ENCODE data around the gene ITIH4. TPM values are rescaled to one million over a fixed set of nuclear protein-coding genes. Genes with fewer than 3 reads are reported as not detected.

Gene ITIH4
- total RNA-seq, 1 donor from 2014 or later = 0.13 TPM

DNA sequence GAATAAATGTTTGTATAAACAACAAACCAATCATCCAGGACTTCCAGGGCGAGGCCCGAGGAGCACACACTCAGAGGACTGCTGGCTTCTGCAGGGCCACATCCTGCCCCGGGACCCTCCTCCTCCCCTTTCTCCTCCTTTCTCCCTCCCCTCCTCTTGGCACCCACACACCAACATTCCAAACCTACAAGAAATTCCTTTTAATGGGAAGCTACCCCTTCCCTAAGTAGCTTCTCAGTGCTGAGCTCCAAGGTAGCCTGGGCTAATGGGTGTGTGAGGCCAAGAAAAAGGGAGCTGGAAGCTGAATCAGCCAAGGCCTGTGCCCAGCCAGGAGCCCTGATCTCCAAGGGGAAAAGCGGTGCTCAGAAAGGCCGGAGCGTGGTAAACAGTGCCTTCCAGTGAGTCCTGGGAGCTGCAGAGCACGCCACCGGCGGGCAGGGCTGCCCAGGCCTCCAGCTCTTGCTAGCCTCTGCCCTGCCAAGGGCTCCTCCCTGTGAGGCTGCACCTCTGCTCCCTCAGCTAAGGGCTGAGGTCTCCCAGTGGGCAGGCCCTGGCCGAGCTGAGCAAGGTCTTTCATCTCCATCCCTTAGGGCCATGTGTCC, 32.0 kb downstream of the ITIH4 start:
- TF ChIP-seq, protein P1, sequence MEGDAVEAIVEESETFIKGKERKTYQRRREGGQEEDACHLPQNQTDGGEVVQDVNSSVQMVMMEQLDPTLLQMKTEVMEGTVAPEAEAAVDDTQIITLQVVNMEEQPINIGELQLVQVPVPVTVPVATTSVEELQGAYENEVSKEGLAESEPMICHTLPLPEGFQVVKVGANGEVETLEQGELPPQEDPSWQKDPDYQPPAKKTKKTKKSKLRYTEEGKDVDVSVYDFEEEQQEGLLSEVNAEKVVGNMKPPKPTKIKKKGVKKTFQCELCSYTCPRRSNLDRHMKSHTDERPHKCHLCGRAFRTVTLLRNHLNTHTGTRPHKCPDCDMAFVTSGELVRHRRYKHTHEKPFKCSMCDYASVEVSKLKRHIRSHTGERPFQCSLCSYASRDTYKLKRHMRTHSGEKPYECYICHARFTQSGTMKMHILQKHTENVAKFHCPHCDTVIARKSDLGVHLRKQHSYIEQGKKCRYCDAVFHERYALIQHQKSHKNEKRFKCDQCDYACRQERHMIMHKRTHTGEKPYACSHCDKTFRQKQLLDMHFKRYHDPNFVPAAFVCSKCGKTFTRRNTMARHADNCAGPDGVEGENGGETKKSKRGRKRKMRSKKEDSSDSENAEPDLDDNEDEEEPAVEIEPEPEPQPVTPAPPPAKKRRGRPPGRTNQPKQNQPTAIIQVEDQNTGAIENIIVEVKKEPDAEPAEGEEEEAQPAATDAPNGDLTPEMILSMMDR (IDR thresholded peaks at IDR 0.05; ENCODE audit: insufficient read depth, low read length, poor library complexity, severe bottlenecking) = no peak
- H3K27me3 ChIP-seq (ENCODE audit: control insufficient read depth, insufficient read depth, low read length) = no peaks in the 10 kb centered on the region
- H3K36me3 ChIP-seq (ENCODE audit: control insufficient read depth, insufficient read depth, low read length) = no peaks in the 10 kb centered on the region
- H3K4me3 ChIP-seq (ENCODE audit: low read depth, low read length) = no peak overlapping the region
- DNase-seq (ENCODE audit: low read depth) = no peak

DNA sequence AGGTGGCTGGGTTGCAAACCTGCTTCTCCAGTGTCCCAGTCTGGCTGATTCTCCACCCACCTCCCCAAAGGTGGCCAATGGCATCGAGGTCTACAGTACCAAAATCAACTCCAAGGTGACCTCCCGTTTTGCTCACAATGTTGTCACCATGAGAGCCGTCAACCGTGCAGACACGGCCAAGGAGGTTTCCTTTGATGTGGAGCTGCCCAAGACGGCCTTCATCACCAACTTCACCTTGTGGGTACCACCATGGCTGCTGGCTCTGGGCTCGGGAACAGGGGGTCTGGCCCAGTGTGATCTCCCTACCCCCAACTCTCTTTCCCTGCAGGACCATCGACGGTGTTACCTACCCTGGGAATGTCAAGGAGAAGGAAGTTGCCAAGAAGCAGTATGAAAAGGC, 34.1 kb downstream of the ITIH4 start:
- TF ChIP-seq, protein P1 (IDR thresholded peaks at IDR 0.05; ENCODE audit: insufficient read depth, low read length, poor library complexity, severe bottlenecking) = no peak

DNA sequence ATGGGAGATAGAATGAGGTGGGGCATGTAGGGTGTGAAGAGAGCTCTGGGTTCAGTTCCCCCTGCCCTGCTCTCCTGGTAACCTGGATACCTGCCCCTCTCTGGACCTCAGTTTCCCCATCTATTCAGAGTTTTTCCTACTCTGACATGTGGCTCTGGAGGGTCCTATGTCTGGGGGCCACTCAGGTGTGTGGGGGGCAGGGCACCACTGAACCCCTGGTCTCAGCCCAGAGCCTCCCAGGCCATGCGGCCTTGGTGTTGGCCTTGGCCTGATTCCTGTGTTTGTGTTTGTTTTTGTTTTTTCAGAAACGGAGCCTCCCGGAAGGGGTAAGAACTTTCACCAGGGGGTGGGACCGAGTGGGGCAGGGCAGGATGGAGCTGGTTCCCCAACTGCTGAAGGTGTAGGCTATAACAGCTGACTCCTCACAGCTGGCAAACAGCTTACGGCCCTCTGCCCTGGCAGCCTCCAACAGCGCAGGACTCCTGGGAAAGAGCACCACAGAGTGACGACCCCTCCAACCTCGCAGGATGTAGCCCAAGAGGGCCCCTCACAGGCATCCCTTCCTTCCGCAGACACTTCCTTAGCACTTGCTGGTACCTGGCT, 35.1 kb downstream of the ITIH4 start:
- TF ChIP-seq, protein P1 (IDR thresholded peaks at IDR 0.05; ENCODE audit: insufficient read depth, low read length, poor library complexity, severe bottlenecking) = no peak
- Histone ChIP-seq H3K36me3 (ENCODE audit: control insufficient read depth, insufficient read depth, low read length) (no peaks in the 10 kb centered on the region), H3K27me3 (ENCODE audit: control insufficient read depth, insufficient read depth, low read length) (no peaks in the 10 kb centered on the region), H3K4me3 (ENCODE audit: low read depth, low read length) (no peak overlapping the region)
- DNase-seq (ENCODE audit: low read depth) = no peak

More for the DNA sequence above, 34.1 kb downstream of the ITIH4 start:
- no peak overlapping the region for H3K4me3 ChIP-seq (ENCODE audit: low read depth, low read length)
- DNase-seq (ENCODE audit: low read depth) = no peak
- H3K27me3 ChIP-seq (ENCODE audit: control insufficient read depth, insufficient read depth, low read length) = no peaks in the 10 kb centered on the region
- H3K36me3 ChIP-seq (ENCODE audit: control insufficient read depth, insufficient read depth, low read length) = no peaks in the 10 kb centered on the region

DNA sequence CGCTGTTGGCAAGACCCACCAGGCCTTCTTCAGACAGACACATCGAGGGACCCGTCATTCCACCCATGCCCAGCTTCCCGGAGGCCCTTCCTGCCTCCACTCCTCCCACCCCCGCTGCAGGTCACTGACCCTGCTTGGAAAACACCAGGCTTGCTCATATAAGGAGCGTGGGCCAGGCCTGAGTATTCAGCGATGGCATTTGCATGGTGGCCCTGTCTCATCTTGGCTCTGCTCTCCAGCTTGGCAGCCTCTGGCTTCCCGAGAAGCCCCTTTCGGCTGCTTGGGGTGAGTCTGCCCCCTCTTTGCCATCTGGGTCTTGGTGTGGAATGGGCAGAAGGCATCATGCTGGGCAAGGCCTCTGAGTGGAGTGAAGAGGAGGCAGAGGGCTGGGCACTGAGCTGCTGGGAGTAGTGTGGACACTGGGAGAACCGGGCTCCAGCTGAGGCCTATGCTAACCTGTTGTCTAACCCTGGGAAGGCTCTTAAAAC, 35.8 kb downstream of the ITIH4 start, which contains the start of gene ITIH3:
ITIH3 (plus strand) TSS at position 185 of the 488 bp plus-strand sequence; CDS start at position 193, 8 bp downstream.
- TF ChIP-seq, protein P1 (IDR thresholded peaks at IDR 0.05; ENCODE audit: insufficient read depth, low read length, poor library complexity, severe bottlenecking) = no peak
- no peak for DNase-seq (ENCODE audit: low read depth)
- no peak within 1 kb of the TSS for H3K4me3 ChIP-seq (ENCODE audit: low read depth, low read length)
- no peaks in the 10 kb centered on the region for H3K36me3 ChIP-seq (ENCODE audit: control insufficient read depth, insufficient read depth, low read length)
- H3K27me3 ChIP-seq (ENCODE audit: control insufficient read depth, insufficient read depth, low read length) = no peaks in the 10 kb centered on the region

DNA sequence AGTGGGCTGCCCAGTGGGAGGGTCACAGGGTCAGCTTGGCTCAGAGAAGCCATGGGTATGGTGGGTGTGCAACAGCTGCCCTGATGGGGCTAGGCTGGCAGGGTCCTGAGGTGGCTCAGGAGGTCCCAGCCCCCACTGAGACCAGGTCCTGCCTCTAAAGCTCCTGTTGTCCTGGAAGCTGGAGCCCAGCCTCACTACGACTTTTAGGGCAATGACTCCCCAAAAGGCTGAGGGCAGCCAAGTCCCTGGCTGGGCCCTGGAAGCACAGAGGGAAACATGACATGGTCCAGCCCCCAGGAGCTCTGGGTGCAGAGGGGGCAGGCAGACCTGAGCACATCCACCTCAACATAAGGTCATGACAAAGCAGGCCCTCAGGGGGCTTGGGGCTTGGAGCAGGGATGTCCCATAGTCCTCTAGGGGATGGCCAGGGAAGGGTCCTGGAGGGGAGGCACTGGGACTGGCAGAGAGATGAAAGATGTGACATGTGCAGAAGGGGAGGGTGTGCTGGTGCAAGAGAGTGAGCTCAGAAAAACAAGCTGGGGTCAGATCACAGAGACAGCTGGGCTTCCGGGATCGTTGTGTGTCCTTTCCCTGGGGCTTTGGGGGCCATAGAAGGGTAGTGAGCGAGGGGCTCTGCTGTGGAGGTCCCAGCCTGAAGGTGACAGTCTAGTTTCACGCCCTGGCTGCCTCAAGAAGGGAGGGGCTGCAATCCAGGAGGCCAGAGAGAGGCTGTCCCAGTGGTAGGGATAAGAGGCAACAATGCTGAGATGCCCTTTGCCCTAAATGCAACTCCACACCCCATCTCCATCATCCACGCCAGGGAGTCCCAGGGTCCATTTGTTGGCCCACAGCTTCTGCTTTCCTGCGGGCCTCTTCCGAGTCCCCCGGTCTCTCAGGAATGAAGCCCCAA, 36.5 kb downstream of the ITIH4 start:
- no peak for DNase-seq (ENCODE audit: low read depth)
- H3K36me3 ChIP-seq (ENCODE audit: control insufficient read depth, insufficient read depth, low read length) = no peaks in the 10 kb centered on the region
- H3K27me3 ChIP-seq (ENCODE audit: control insufficient read depth, insufficient read depth, low read length) = no peaks in the 10 kb centered on the region
- TF ChIP-seq, protein P1 (IDR thresholded peaks at IDR 0.05; ENCODE audit: insufficient read depth, low read length, poor library complexity, severe bottlenecking) = no peak
- H3K4me3 ChIP-seq (ENCODE audit: low read depth, low read length) = no peak overlapping the region
